Liver (tissue), 9 donors: Measurements from ENCODE around the gene KCNA2. TPM values are rescaled to one million over a fixed set of nuclear protein-coding genes. Genes with fewer than 3 reads are reported as not detected.

Source experiments
- DNase-seq: peaks from one replicate; pipeline ENCODE4 v3.0.0-alpha.2; 2017; ENCODE audit warnings: low spot score
- H3K27ac ChIP-seq, 2 donors: one replicate each; pipeline ENCODE4 v1.7.0; 2013; ENCODE audit warnings: inconsistent platforms in 2 of 2, low read length in 2 of 2, control low read depth in 1 of 2, low read depth in 1 of 2, mild to moderate bottlenecking in 1 of 2
- H3K27me3 ChIP-seq, 4 donors: one replicate each; pipeline versions ENCODE4 v1.6.1 to v1.7.0; 2013; ENCODE audit warnings: low read length in 3 of 4, inconsistent platforms in 1 of 4, mild to moderate bottlenecking in 1 of 4, moderate library complexity in 1 of 4; ENCODE audit not compliant: control insufficient read depth in 4 of 4, insufficient read depth in 4 of 4
- H3K36me3 ChIP-seq, 4 donors: one replicate each; pipeline versions ENCODE4 v1.6.1 to v1.7.0; 2013; ENCODE audit warnings: low read length in 3 of 4, mild to moderate bottlenecking in 3 of 4, low read depth in 1 of 4, moderate library complexity in 1 of 4; ENCODE audit not compliant: control insufficient read depth in 4 of 4, insufficient read depth in 3 of 4
- H3K4me1 ChIP-seq, 4 donors: one replicate each; pipeline versions ENCODE4 v1.6.1 to v1.7.0; 2013; ENCODE audit warnings: low read length in 3 of 4, mild to moderate bottlenecking in 3 of 4, moderate library complexity in 1 of 4; ENCODE audit not compliant: control insufficient read depth in 4 of 4, insufficient read depth in 4 of 4
- H3K4me3 ChIP-seq, 3 donors: one replicate each; pipeline versions ENCODE4 v1.6.1 to v1.7.0; 2013; ENCODE audit warnings: low read length in 3 of 3, control low read depth in 1 of 3, low read depth in 1 of 3, mild to moderate bottlenecking in 1 of 3
- H3K9ac ChIP-seq, 2 donors: one replicate each; pipeline ENCODE4 v1.7.0; 2013; ENCODE audit warnings: low read length in 2 of 2, mild to moderate bottlenecking in 2 of 2, moderate library complexity in 2 of 2, control low read depth in 1 of 2, low read depth in 1 of 2
- H3K9me3 ChIP-seq, 4 donors: one replicate each; pipeline versions ENCODE4 v1.6.1 to v1.7.0; 2013; ENCODE audit warnings: low read length in 3 of 4; ENCODE audit not compliant: control insufficient read depth in 4 of 4
- ATF3 ChIP-seq: IDR thresholded peaks from 2 replicates; pipeline ENCODE4 v1.6.1; 2016; ENCODE audit warnings: antibody characterized with exemption
- CTCF ChIP-seq: fragments of 150-350 bp; IDR thresholded peaks from 2 replicates; pipeline ENCODE4 v1.5.1; 2017; ENCODE audit warnings: improper control_type of control experiment, low read depth, low read length; ENCODE audit not compliant: missing input control
- EGR1 ChIP-seq, 2 donors: IDR thresholded peaks; 2 replicates each; pipeline ENCODE4 v1.6.1; 2016 to 2018; ENCODE audit warnings: antibody characterized with exemption in 2 of 2, low read depth in 2 of 2
- FOXA1 ChIP-seq: IDR thresholded peaks from 2 replicates; pipeline ENCODE4 v1.6.1; 2016; ENCODE audit warnings: antibody characterized with exemption
- FOXA2 ChIP-seq: IDR thresholded peaks from 2 replicates; pipeline ENCODE4 v1.6.1; 2016; ENCODE audit warnings: antibody characterized with exemption
- GABPA ChIP-seq, 2 donors: IDR thresholded peaks in 1 of 2; conservative IDR thresholded peaks in 1 of 2; 2 replicates each; pipeline ENCODE4 v1.6.1; 2016; ENCODE audit warnings: antibody characterized with exemption in 2 of 2, mild to moderate bottlenecking in 1 of 2, moderate library complexity in 1 of 2
- HNF4A ChIP-seq, 2 donors: conservative IDR thresholded peaks; 2 replicates each; pipeline ENCODE4 v1.6.1; 2016; ENCODE audit warnings: antibody characterized with exemption in 2 of 2, mild to moderate bottlenecking in 2 of 2
- HNF4G ChIP-seq: IDR thresholded peaks from 2 replicates; pipeline ENCODE4 v1.6.1; 2016; ENCODE audit warnings: antibody characterized with exemption
- JUND ChIP-seq, 2 donors: IDR thresholded peaks; 2 replicates each; pipeline ENCODE4 v1.6.1; 2016; ENCODE audit warnings: antibody characterized with exemption in 2 of 2
- MAX ChIP-seq: IDR thresholded peaks from 2 replicates; pipeline ENCODE4 v1.6.1; 2016; ENCODE audit warnings: antibody characterized with exemption
- NR2F2 ChIP-seq: IDR thresholded peaks from 2 replicates; pipeline ENCODE4 v1.6.1; 2016; ENCODE audit warnings: antibody characterized with exemption
- RAD21 ChIP-seq, 2 donors: IDR thresholded peaks; 2 replicates each; pipeline ENCODE4 v1.6.1; 2016; ENCODE audit warnings: antibody characterized with exemption in 2 of 2, mild to moderate bottlenecking in 2 of 2
- REST ChIP-seq: IDR thresholded peaks from 2 replicates; pipeline ENCODE4 v1.6.1; 2016; ENCODE audit warnings: antibody characterized with exemption, mild to moderate bottlenecking
- RXRA ChIP-seq, 2 donors: IDR thresholded peaks; 2 replicates each; pipeline ENCODE4 v1.6.1; 2017 to 2018; ENCODE audit warnings: antibody characterized with exemption in 2 of 2, mild to moderate bottlenecking in 1 of 2
- SP1 ChIP-seq: IDR thresholded peaks from 2 replicates; pipeline ENCODE4 v1.6.1; 2018; ENCODE audit warnings: antibody characterized with exemption, mild to moderate bottlenecking
- TAF1 ChIP-seq: conservative IDR thresholded peaks from 2 replicates; pipeline ENCODE4 v1.6.1; 2016; ENCODE audit warnings: antibody characterized with exemption, mild to moderate bottlenecking
- YY1 ChIP-seq: IDR thresholded peaks from 2 replicates; pipeline ENCODE4 v1.6.1; 2016; ENCODE audit warnings: antibody characterized with exemption, mild to moderate bottlenecking
- ZBTB33 ChIP-seq: IDR thresholded peaks from 2 replicates; pipeline ENCODE4 v1.6.1; 2016; ENCODE audit warnings: antibody characterized with exemption
- WGBS: extraction: QIAGEN DNeasy Blood & Tissue Kit; methylation state at CpG from one replicate; pipeline ENCODE4 v1.1.7; 2013; 5-methylcytosine and 5-hydroxymethylcytosine counted together
- polyA plus RNA-seq, 2 donors: library from polyadenylated mRNA; stranded (reverse) in 1 of 2; unstranded in 1 of 2; fragments of 200-250 nt in 1 of 2; fragments of >200 nt in 1 of 2; fragmentation: Nextera tagmentation in 1 of 2; extraction: Ambion mirVana in 1 of 2; gene quantifications; one replicate each; pipeline versions ENCODE4 v1.2.1 to v1.2.3, GENCODE V29; 2013 to 2015
- total RNA-seq, 2 donors: library from RNA; depleted of rRNA; stranded (reverse); fragments of >200 nt; gene quantifications; one replicate each; pipeline ENCODE4 v1.2.3, GENCODE V29; 2014
- donor health status: healthy.
- donor health status: healthy.
- donor health status: healthy.
- donor health status: healthy.
- donor health status: healthy.

Gene KCNA2
- total and polyA plus RNA-seq, 4 donors = 0.02 to 0.08 TPM; not detected in 2

- H3K27me3 ChIP-seq = peaks cover 0 to 8% (median 8%) of the 10 kb centered on the region in 4 donors
- TF ChIP-seq NR2F2 (no peak), JUND (IDR thresholded peaks at IDR 0.05) (no peak), RAD21 (IDR thresholded peaks at IDR 0.05) (no peak), ZBTB33 (no peak), MAX (no peak), RXRA (IDR thresholded peaks at IDR 0.05) (no peak), HNF4G (no peak), FOXA2 (no peak), EGR1 (IDR thresholded peaks at IDR 0.05; ENCODE audit: low read depth in 2 of 2) (no peak), GABPA (IDR thresholded peaks at IDR 0.05 in 1 of 2, conservative IDR thresholded peaks at IDR 0.05 in 1 of 2) (no peak), HNF4A (conservative IDR thresholded peaks at IDR 0.05) (no peak), SP1 (no peak), REST (no peak), FOXA1 (no peak), CTCF (no peak), YY1 (no peak), ATF3 (no peak), TAF1 (no peak)
- no peak overlapping the region for H3K27ac ChIP-seq
- WGBS = 91% methylated on average over 3 of the region's 3 CpGs
- no peak overlapping the region for H3K4me3 ChIP-seq
- no peak overlapping the region for H3K9ac ChIP-seq
- peaks cover 5 to 16% (median 13%) of the 10 kb centered on the region in 4 donors for H3K4me1 ChIP-seq
- DNase-seq = no peak
- no peaks in the 10 kb centered on the region for H3K36me3 ChIP-seq
- H3K9me3 ChIP-seq = no peaks in the 10 kb centered on the region
These were observed 3.1 kb downstream of the KCNA2 start for GRCh38 chr1:110603058-110603457.
